ENCODE data around the gene DNAH3.

DNAH3 gene

GRCh38 chr16:21078563-21078962 is 72.1 kb downstream of the DNAH3 start:
- no peak overlapping the region for H3K4me3 ChIP-seq (replicated peaks; ENCODE audit: low read depth, low read length)
- no peak for DNase-seq (ENCODE audit: extremely low read depth, low read depth)
- TF ChIP-seq CTCF (IDR thresholded peaks at IDR 0.05; ENCODE audit: low read depth, low read length, missing control alignments): no peak

DNA sequence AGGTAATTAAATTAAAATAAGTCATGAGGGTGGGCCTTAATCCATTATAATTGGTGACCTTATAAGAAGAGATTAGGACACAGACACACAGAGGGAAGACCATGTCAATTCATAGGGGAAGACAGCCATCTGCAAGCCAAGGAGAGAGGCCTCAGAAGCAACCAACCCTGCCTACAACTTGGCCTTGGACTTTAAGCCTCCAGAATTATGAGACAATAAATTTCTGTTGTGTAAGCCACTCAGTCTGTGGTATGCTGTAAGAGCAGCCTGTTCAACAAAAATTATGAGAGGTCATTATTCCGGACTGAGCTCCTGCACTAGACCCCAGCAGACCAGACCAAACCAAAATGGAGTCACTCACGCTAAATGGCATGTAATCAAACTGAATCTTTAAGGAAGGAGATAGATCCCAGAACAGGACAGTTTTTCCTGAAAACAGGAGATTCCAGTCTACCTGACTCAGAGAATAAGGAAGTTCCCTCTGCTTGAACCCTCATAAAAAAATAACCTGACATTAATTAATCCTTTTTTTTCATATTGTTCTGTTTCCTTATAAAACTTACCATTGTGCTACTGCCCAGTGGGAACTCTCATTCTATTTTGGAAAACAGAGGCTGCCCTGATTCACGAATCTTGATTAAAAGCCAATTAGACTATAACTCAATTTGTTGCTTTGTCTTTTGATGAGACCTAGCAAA is 74.3 kb downstream of the DNAH3 start:
- DNase-seq (ENCODE audit: extremely low read depth, low read depth): no peak
- TF ChIP-seq CTCF (IDR thresholded peaks at IDR 0.05; ENCODE audit: low read depth, low read length, missing control alignments): no peak
- H3K4me3 ChIP-seq (replicated peaks; ENCODE audit: low read depth, low read length): no peak overlapping the region

- no peak for TF ChIP-seq CTCF (IDR thresholded peaks at IDR 0.05; ENCODE audit: low read depth, low read length, missing control alignments)
- DNase-seq (ENCODE audit: extremely low read depth, low read depth): no peak
- H3K4me3 ChIP-seq (replicated peaks; ENCODE audit: low read depth, low read length): no peak overlapping the region
Measured at GRCh38 chr16:21075252-21075651, 75.4 kb downstream of the DNAH3 start.

GRCh38 chr16:21072976-21073375 is 77.7 kb downstream of the DNAH3 start:
- DNase-seq (ENCODE audit: extremely low read depth, low read depth): no peak
- TF ChIP-seq CTCF (IDR thresholded peaks at IDR 0.05; ENCODE audit: low read depth, low read length, missing control alignments): no peak
- no peak overlapping the region for H3K4me3 ChIP-seq (replicated peaks; ENCODE audit: low read depth, low read length)

DNA sequence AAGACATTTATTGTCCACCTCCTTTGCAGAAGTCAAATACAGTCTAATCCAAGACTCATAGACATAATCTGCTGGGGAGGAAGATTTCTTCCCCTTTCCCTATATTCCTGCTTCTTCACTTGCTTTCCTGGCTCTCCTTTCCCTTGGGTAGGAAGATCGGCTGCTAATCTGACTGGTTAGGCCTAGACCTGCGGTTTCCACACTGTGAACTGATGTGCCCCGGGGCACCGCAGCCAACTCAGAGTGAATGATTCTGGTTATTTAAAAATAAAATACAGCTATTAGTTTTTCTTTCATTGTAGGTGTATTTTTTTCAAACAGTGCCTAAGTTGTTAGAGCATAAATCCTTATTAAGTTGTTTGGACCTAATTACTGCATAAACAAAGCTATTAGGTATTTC is 78.9 kb downstream of the DNAH3 start:
- no peak overlapping the region for H3K4me3 ChIP-seq (replicated peaks; ENCODE audit: low read depth, low read length)
- TF ChIP-seq CTCF (IDR thresholded peaks at IDR 0.05; ENCODE audit: low read depth, low read length, missing control alignments): no peak
- DNase-seq (ENCODE audit: extremely low read depth, low read depth): no peak

DNA sequence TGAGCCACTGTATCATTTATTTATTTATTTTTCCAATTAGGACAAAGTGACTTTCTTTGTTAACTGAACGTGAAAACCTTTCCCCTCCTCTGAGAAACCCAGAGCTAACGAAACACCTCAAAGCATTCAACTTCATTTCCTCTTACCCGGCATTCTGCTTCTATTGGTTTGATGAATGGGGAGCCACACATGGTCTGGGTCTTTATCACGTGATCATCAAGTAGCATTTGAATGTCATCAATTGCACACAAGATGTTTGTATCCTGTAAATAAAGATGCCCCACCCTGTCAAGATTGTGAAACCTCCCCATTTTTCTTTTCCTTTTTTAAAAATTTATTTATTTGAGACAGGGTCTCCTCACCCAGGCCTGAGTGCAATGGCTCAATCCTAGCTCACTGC is 80.1 kb downstream of the DNAH3 start:
- H3K4me3 ChIP-seq (replicated peaks; ENCODE audit: low read depth, low read length): no peak overlapping the region
- DNase-seq (ENCODE audit: extremely low read depth, low read depth): no peak
- no peak for TF ChIP-seq CTCF (IDR thresholded peaks at IDR 0.05; ENCODE audit: low read depth, low read length, missing control alignments)

GRCh38 chr16:21069986-21070385 is 80.7 kb downstream of the DNAH3 start:
- DNase-seq (ENCODE audit: extremely low read depth, low read depth): no peak
- no peak for TF ChIP-seq CTCF (IDR thresholded peaks at IDR 0.05; ENCODE audit: low read depth, low read length, missing control alignments)

More at GRCh38 chr16:21069986-21070385, 80.7 kb downstream of the DNAH3 start:
- H3K4me3 ChIP-seq (replicated peaks; ENCODE audit: low read depth, low read length): no peak overlapping the region

Measured in HFF-Myc (cell line).